Activated naive CD8-positive, alpha-beta T cell (primary cell): Measurements from ENCODE around the gene VAPB.
"Not testable (repeated sequence)": the region's sequence is repeated elsewhere in the genome, so short reads cannot be mapped to it uniquely, and the experiment has no call there.

Experiments
- H3K27ac Mint-ChIP-seq: one replicate; pipeline ENCODE4 v1.8.0; 2021; ENCODE audit warnings: mixed read lengths
- H3K27me3 Mint-ChIP-seq: one replicate; pipeline ENCODE4 v1.8.0; 2021; ENCODE audit warnings: mixed read lengths
- H3K36me3 Mint-ChIP-seq: one replicate; pipeline ENCODE4 v1.8.0; 2021; ENCODE audit warnings: mixed read lengths
- H3K4me1 Mint-ChIP-seq: one replicate; pipeline ENCODE4 v1.8.0; 2021; ENCODE audit warnings: low read depth, mixed read lengths
- H3K4me3 Mint-ChIP-seq: one replicate; pipeline ENCODE4 v1.8.0; 2021; ENCODE audit warnings: mild to moderate bottlenecking, mixed read lengths
- H3K9me3 Mint-ChIP-seq: one replicate; pipeline ENCODE4 v1.8.0; 2021; ENCODE audit warnings: low read depth, mixed read lengths

The VAPB gene

GRCh38 chr20:58408603-58409246 lies 19.7 kb downstream of the VAPB start:
- peak overlapping the region; percentile 75 for H3K4me3 Mint-ChIP-seq
- H3K27ac Mint-ChIP-seq: peak overlapping the region; percentile 89
- peaks cover 43% of the 10 kb centered on the region for H3K4me1 Mint-ChIP-seq
- H3K27me3 Mint-ChIP-seq: no peaks in the 10 kb centered on the region
- no peaks in the 10 kb centered on the region for H3K9me3 Mint-ChIP-seq
- H3K36me3 Mint-ChIP-seq: no peaks in the 10 kb centered on the region

GRCh38 chr20:58414216-58414615 lies 25.2 kb downstream of the VAPB start:
- not testable (repeated sequence) for H3K4me3 Mint-ChIP-seq, H3K36me3 Mint-ChIP-seq, H3K27me3 Mint-ChIP-seq, H3K9me3 Mint-ChIP-seq, H3K27ac Mint-ChIP-seq
- peaks cover 56% of the 10 kb centered on the region for H3K4me1 Mint-ChIP-seq

- Mint-ChIP-seq H3K4me1 (peaks cover 55% of the 10 kb centered on the region), H3K36me3 (peaks cover 13% of the 10 kb centered on the region), H3K27ac (peak overlapping the region; percentile 72)
- H3K27me3 Mint-ChIP-seq, H3K4me3 Mint-ChIP-seq, H3K9me3 Mint-ChIP-seq: not testable (repeated sequence)
Observed at GRCh38 chr20:58414786-58415185, 25.8 kb downstream of the VAPB start.

- H3K4me1 Mint-ChIP-seq: peaks cover 52% of the 10 kb centered on the region
- peaks cover 18% of the 10 kb centered on the region for H3K36me3 Mint-ChIP-seq
- peak overlapping the region; percentile 88 for H3K27ac Mint-ChIP-seq
- no peaks in the 10 kb centered on the region for H3K9me3 Mint-ChIP-seq
- H3K27me3 Mint-ChIP-seq: no peaks in the 10 kb centered on the region
- H3K4me3 Mint-ChIP-seq: no peak overlapping the region
Observed at GRCh38 chr20:58416057-58416456, 27.0 kb downstream of the VAPB start.

GRCh38 chr20:58416835-58417234 lies 27.8 kb downstream of the VAPB start:
- Mint-ChIP-seq H3K4me3 (no peak overlapping the region), H3K9me3 (no peaks in the 10 kb centered on the region), H3K27me3 (no peaks in the 10 kb centered on the region), H3K36me3 (peaks cover 18% of the 10 kb centered on the region), H3K4me1 (peaks cover 51% of the 10 kb centered on the region), H3K27ac (peak overlapping the region; percentile 88)

- Mint-ChIP-seq H3K27ac (no peak overlapping the region), H3K9me3 (no peaks in the 10 kb centered on the region), H3K4me3 (no peak overlapping the region), H3K27me3 (no peaks in the 10 kb centered on the region), H3K36me3 (peaks cover 18% of the 10 kb centered on the region), H3K4me1 (peaks cover 48% of the 10 kb centered on the region)
Observed at GRCh38 chr20:58417438-58417837, 28.4 kb downstream of the VAPB start.

- peaks cover 45% of the 10 kb centered on the region for H3K4me1 Mint-ChIP-seq
- H3K4me3 Mint-ChIP-seq: no peak overlapping the region
- H3K36me3 Mint-ChIP-seq: peaks cover 18% of the 10 kb centered on the region
- no peaks in the 10 kb centered on the region for H3K27me3 Mint-ChIP-seq
- peak overlapping the region; percentile 75 for H3K27ac Mint-ChIP-seq
- no peaks in the 10 kb centered on the region for H3K9me3 Mint-ChIP-seq
Observed at GRCh38 chr20:58418949-58419748, 30.1 kb downstream of the VAPB start.

GRCh38 chr20:58420798-58421496 lies 31.9 kb downstream of the VAPB start:
- no peaks in the 10 kb centered on the region for H3K9me3 Mint-ChIP-seq
- peaks cover 42% of the 10 kb centered on the region for H3K4me1 Mint-ChIP-seq
- no peaks in the 10 kb centered on the region for H3K27me3 Mint-ChIP-seq
- H3K27ac Mint-ChIP-seq: no peak overlapping the region
- H3K4me3 Mint-ChIP-seq: no peak overlapping the region
- peaks cover 17% of the 10 kb centered on the region for H3K36me3 Mint-ChIP-seq

GRCh38 chr20:58421497-58421850 lies 32.4 kb downstream of the VAPB start:
- no peaks in the 10 kb centered on the region for H3K27me3 Mint-ChIP-seq
- H3K9me3 Mint-ChIP-seq: no peaks in the 10 kb centered on the region
- no peak overlapping the region for H3K4me3 Mint-ChIP-seq
- peaks cover 36% of the 10 kb centered on the region for H3K4me1 Mint-ChIP-seq
- H3K36me3 Mint-ChIP-seq: peaks cover 16% of the 10 kb centered on the region
- H3K27ac Mint-ChIP-seq: no peak overlapping the region

- Mint-ChIP-seq H3K4me3 (no peak overlapping the region), H3K27ac (peak overlapping the region; percentile 46), H3K27me3 (no peaks in the 10 kb centered on the region), H3K36me3 (peaks cover 15% of the 10 kb centered on the region), H3K9me3 (no peaks in the 10 kb centered on the region), H3K4me1 (peaks cover 22% of the 10 kb centered on the region)
Observed at GRCh38 chr20:58424218-58424969, 35.4 kb downstream of the VAPB start.

- H3K4me1 Mint-ChIP-seq: peaks cover 27% of the 10 kb centered on the region
- H3K36me3 Mint-ChIP-seq: peaks cover 11% of the 10 kb centered on the region
- H3K27ac Mint-ChIP-seq, H3K4me3 Mint-ChIP-seq, H3K27me3 Mint-ChIP-seq, H3K9me3 Mint-ChIP-seq: not testable (repeated sequence)
Observed at GRCh38 chr20:58427571-58427970, 38.5 kb downstream of the VAPB start.

- H3K4me3 Mint-ChIP-seq: no peak overlapping the region
- H3K4me1 Mint-ChIP-seq: peaks cover 35% of the 10 kb centered on the region
- no peaks in the 10 kb centered on the region for H3K27me3 Mint-ChIP-seq
- peaks cover 11% of the 10 kb centered on the region for H3K36me3 Mint-ChIP-seq
- no peaks in the 10 kb centered on the region for H3K9me3 Mint-ChIP-seq
- H3K27ac Mint-ChIP-seq: no peak overlapping the region
Observed at GRCh38 chr20:58428364-58428763, 39.3 kb downstream of the VAPB start.

GRCh38 chr20:58429303-58429702 lies 40.3 kb downstream of the VAPB start:
- Mint-ChIP-seq H3K36me3 (peaks cover 11% of the 10 kb centered on the region), H3K4me3 (no peak overlapping the region)

GRCh38 chr20:58431134-58431533 lies 42.1 kb downstream of the VAPB start:
- no peaks in the 10 kb centered on the region for H3K9me3 Mint-ChIP-seq
- no peaks in the 10 kb centered on the region for H3K27me3 Mint-ChIP-seq
- no peak overlapping the region for H3K4me3 Mint-ChIP-seq
- peaks cover 39% of the 10 kb centered on the region for H3K4me1 Mint-ChIP-seq
- H3K36me3 Mint-ChIP-seq: peaks cover 8% of the 10 kb centered on the region
- H3K27ac Mint-ChIP-seq: no peak overlapping the region

More at GRCh38 chr20:58429303-58429702, 40.3 kb downstream of the VAPB start:
- H3K4me1 Mint-ChIP-seq: peaks cover 37% of the 10 kb centered on the region
- no peaks in the 10 kb centered on the region for H3K27me3 Mint-ChIP-seq
- H3K9me3 Mint-ChIP-seq: no peaks in the 10 kb centered on the region
- H3K27ac Mint-ChIP-seq: no peak overlapping the region
